ENCODE data around the gene DCLK1.

DNA sequence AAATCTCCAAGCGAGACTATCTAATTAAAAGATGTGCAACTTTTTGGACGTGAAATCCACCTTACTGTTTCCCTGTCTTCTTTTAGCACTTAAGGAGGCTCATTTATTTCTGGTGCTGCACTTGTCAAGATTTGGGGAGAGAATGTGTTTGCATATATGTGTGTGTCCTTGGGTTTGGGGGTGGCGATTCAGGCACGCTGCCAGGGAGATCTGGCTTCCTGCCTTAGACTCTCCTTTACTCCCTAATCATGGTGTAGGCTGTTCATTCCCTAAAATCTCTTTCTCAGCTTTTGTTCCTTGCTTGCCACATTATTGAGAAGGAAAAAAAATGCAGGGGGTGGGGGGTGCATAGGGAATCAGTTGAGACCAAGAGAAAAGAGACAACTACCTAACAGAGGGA lies 271.2 kb downstream of the DCLK1 start:
- TF ChIP-seq CTCF (IDR thresholded peaks at IDR 0.05), result no peak
- TF ChIP-seq POLR2A (IDR thresholded peaks at IDR 0.05), result no peak

All from uterus (tissue), 2 donors.